Fibroblast of mammary gland (primary cell): ENCODE results near the gene SLC15A3.

Source experiments
- DNase-seq: peaks from one replicate; pipeline ENCODE4 v3.0.0-alpha.2; 2010; ENCODE audit warnings: low read depth
- H3K4me3 ChIP-seq: 2 replicates; pipeline ENCODE4 v1.5.1; 2011; ENCODE audit warnings: low read depth, mild to moderate bottlenecking, low read length, moderate library complexity; ENCODE audit not compliant: control insufficient read depth
- CTCF ChIP-seq: conservative IDR thresholded peaks from 2 replicates; pipeline ENCODE4 v1.5.1; 2011; ENCODE audit warnings: low read depth, low read length, inconsistent platforms; ENCODE audit not compliant: control insufficient read depth, insufficient read depth

SLC15A3 gene

GRCh38 chr11:60951904-60952741 is at the start of gene SLC15A3:
SLC15A3 (minus strand) TSS chr11:60952176; CDS start chr11:60951551, 625 bp downstream.
- no peak for TF ChIP-seq CTCF
- peak within 1 kb of the TSS; percentile 42 for H3K4me3 ChIP-seq
- DNase-seq: peak; percentile 16

GRCh38 chr11:61000426-61000825 is 48.5 kb upstream of the SLC15A3 start:
- no peak overlapping the region for H3K4me3 ChIP-seq
- no peak for TF ChIP-seq CTCF
- no peak for DNase-seq

- no peak overlapping the region for H3K4me3 ChIP-seq
- no peak for TF ChIP-seq CTCF
- no peak for DNase-seq
These were observed 44.6 kb upstream of the SLC15A3 start for GRCh38 chr11:60996381-60997138.

- TF ChIP-seq CTCF: no peak
- no peak for DNase-seq
- H3K4me3 ChIP-seq: no peak overlapping the region
These were observed 43.8 kb upstream of the SLC15A3 start for GRCh38 chr11:60995798-60996197.

- no peak overlapping the region for H3K4me3 ChIP-seq
- DNase-seq: no peak
- TF ChIP-seq CTCF: no peak
These were observed 42.6 kb upstream of the SLC15A3 start for GRCh38 chr11:60994541-60995080.

GRCh38 chr11:60993615-60994014 is 41.6 kb upstream of the SLC15A3 start:
- TF ChIP-seq CTCF: no peak
- no peak for DNase-seq

More at GRCh38 chr11:60993615-60994014, 41.6 kb upstream of the SLC15A3 start:
- no peak overlapping the region for H3K4me3 ChIP-seq
